ENCODE data around the gene KRTAP10-4.
"Not testable (repeated sequence)": the region's sequence is repeated elsewhere in the genome, so short reads cannot be mapped to it uniquely, and the experiment has no call there.

KRTAP10-4 gene

GRCh38 chr21:44564099-44564498 is 9.4 kb upstream of the KRTAP10-4 start:
- no peak for DNase-seq

DNA sequence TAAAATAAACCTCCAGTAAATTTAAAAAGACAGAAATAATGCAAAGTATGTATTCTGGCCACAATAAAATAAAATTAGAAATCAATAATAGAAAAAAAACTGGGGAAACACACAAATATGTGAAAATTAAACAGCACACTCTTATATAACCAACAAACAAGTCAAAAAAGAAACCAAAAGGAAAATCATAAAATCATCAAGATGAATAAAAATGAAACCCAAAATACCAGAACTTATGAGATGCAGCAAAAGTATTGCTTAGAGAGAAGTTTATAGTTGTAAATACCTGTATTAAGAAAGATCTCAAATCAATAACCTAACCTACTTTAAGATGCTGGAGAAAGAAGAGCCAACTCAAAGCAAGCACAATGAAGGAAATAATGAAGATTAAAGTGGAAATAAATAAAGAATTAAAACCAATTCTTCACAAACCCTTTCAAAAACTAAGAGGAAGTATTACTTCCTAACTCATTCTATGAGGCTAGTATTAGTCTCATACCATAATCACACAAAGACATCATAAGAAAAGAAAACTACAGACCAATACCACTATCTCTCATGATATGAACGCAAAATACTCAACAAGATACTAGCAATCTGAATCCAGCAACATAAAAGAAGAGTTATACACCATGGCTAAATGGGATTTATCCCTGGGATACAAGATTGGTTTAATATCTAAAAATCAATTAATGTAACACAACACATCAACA is 8.5 kb upstream of the KRTAP10-4 start:
- DNase-seq, result no peak

DNA sequence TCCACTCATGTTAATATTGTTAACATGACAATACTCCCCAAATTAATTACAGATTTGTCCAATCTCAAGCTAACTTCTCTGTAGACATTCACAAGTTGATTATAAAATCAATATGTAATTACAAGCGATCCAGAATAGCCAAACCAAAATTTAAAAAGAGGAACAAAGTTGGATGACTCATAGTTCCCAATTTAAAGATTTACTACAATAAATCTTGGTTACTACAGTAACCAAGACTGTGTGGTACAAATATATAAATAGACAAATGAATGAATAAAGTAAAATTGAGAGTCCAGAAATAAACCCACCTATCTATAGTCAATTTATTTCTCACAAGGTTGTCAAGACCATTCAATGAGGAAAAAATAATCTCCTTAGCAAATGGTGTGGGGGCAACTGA is 7.1 kb upstream of the KRTAP10-4 start:
- no peak for DNase-seq

GRCh38 chr21:44567481-44568171 is 5.9 kb upstream of the KRTAP10-4 start:
- no peak for DNase-seq

- DNase-seq, result no peak
These were observed 5.3 kb upstream of the KRTAP10-4 start for GRCh38 chr21:44568261-44568660.

DNA sequence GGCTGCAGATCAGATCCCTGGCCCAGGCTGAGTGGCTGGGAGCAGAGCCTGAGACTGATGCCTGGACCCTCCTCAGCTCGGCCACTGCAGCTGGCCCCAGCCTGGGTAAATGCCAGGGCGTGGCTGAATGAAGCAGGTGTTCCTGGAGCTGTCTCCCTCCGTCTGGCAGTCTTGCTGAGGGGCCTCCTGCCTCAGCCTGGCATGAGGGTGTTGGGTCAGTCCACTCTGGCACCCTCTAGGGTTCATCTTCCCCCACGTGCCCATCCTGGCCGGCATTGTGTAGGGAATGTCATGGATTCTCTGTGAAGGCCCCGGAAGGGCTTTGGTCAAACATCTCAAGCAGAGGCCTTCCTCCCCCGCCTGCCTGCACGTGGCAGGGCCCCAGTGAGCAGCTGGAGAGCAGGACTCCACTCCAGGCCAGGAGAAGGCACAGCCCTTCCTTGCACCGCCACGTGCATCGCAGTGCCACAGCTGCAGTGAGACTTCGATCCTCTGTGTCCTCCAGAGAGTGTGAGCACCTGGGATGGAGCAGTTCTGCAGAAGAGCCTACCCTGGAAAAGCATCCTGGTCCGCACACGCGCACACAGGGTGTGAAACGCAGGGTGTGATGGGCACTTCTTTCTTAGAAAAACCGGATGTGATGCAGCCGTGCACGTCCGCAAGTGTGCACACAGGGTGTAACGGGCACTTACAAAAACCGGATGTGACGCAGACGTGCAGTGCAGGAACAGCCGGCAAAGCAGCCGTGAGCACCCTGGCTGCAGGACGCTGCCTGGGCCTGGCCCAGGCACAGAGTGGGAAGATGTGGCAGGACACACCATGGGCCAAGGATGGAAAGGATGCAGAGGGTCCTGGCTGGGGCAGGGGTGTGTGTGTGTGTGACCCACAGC is 4.6 kb upstream of the KRTAP10-4 start:
- DNase-seq, result no peak

- DNase-seq, result no peak
These were observed 3.5 kb upstream of the KRTAP10-4 start for GRCh38 chr21:44569861-44570517.

DNA sequence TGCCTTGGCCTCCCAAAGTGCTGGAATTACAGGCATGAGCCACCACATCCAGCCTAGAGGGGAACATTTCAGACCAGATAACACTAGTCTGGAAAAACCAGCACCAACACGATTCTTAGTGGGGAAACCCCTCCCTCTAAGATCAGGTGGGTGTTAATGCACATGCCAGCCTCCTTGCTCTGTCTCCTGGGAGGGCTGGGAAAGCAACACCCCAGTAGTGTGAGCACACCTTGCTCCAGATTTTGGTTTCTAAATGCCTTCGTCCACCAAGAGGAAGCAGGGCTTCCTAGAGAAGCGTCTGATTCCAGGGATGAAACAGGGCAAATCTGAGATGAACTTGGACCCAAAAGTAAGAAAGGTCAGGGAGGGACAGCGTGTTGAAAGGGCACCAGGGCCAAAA is 2.2 kb upstream of the KRTAP10-4 start:
- DNase-seq, result no peak

- DNase-seq, result no peak
These were observed 1.4 kb upstream of the KRTAP10-4 start for GRCh38 chr21:44571844-44572782.

DNA sequence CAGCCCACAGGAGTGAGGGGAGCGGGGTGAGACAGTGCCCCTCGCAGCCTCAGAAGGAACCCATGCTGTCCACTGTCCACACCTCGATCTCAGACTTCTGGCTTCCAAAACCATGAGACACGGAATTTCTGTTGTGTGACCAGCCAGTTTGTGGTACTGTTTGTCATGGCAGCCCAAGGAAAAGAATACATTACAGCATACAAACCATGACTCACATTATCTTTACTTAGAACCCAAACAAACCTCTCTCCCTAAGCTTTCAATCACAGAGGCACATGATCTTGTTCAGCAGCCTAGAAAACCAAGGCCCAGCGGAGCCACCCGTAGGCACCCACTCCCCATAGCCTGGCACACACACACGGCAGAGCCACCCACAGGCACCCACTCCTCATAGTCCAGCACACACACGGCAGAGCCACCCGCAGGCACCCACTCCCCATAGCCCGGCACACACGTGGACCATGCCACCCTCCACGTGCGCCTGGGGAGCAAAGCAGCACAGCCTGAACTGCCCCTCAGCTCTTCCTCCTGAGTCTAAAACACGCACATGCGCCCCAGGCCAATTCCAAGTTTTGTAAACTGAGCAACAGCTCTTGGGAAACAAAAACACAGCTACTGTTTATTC is 458 bp upstream of the KRTAP10-4 start:
- DNase-seq, result no peak

GRCh38 chr21:44574457-44575306 is 1.2 kb downstream of the KRTAP10-4 start:
- DNase-seq, result no peak

- no peak for DNase-seq
These were observed 1.9 kb downstream of the KRTAP10-4 start for GRCh38 chr21:44575307-44576024.

- DNase-seq, result no peak
These were observed 2.5 kb downstream of the KRTAP10-4 start for GRCh38 chr21:44576025-44576420.

DNA sequence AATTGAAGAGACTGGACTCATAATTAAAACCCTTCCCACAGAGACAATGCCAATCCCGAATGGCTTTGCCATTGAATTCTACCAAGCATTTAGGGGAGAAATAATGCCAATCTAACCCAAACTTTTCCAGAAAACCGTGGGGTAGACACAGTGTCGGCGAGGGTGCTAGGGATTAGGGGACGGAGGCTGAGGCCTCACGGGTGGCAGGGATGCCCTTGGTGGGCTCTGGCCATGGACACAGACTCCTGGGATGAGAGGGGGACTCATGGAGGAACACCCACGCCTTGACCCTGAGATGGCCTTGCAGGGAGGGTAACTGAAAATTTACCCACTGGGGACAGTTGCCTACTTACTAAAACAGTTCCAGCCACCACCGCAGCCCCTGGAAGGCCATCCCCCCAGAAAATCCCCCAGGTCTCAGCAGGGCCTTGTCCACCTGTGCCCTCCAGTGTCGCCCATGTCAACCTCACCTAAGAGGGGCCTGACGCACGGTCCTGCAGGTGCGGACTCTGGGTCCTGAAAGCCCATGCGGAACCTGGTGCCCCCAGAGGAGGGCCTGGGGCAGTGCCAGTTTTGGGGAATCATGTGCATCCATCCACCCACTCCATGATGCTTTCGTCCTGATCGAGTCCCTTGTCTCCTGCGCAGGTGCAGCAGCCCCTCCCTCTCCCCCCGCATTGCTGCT is 5.0 kb downstream of the KRTAP10-4 start:
- DNase-seq, result no peak

DNA sequence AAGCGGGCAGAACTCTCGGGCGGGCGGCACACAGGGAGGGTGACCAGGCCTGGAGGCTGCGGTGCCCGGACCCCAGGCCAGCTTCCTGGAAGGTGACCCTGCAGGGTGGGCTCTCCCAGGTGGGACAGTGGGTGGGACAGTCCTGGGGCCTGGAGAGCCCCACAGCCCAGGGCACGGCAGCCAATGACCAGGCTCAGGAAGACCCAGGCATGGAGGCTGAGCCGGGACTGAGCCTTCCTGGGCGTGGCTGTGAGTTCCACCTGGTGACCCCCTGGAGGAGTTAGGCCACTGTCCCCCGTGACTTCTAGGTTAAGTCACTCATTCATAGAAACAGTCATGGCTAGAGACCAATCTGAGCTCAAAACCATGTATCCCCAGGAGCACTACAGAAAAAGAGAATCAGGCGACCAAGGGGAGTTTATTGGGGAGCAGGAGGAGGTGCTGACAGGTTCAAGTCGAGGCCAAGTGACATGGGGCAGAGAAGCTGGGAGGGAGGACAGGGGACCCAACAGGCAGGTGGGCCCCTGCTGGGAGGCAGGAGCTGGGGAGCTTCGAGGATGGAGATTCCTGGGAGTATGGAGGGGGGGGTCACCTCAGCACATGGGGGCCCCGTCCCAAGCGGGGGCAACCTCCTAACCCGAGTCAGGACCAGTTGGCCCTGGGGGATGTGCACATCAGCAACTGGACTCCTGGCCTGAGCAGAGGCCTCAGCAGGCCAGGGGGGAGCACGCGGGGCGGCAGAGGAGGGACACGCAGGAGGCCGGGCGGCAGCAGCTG is 5.7 kb downstream of the KRTAP10-4 start:
- no peak for DNase-seq

GRCh38 chr21:44579833-44580144 is 6.3 kb downstream of the KRTAP10-4 start:
- no peak for DNase-seq

GRCh38 chr21:44580231-44580821 is 6.8 kb downstream of the KRTAP10-4 start, which contains the start of gene KRTAP10-5:
Gene KRTAP10-5 (minus strand): TSS chr21:44580604. CDS start chr21:44580578, 26 bp downstream.
- DNase-seq, result not testable (repeated sequence)

- DNase-seq, result no peak
These were observed 7.6 kb downstream of the KRTAP10-4 start for GRCh38 chr21:44581158-44581557.
